HG02852 (cell line): ENCODE measurements around the gene NPR2.

Experiments used
- ATAC-seq: cut with Tn5 transposase; IDR thresholded peaks from one replicate; pipeline ENCODE4 v1.9.1; 2021; ENCODE audit warnings: mild to moderate bottlenecking, moderate library complexity; ENCODE audit not compliant: unreplicated experiment

The NPR2 gene

DNA sequence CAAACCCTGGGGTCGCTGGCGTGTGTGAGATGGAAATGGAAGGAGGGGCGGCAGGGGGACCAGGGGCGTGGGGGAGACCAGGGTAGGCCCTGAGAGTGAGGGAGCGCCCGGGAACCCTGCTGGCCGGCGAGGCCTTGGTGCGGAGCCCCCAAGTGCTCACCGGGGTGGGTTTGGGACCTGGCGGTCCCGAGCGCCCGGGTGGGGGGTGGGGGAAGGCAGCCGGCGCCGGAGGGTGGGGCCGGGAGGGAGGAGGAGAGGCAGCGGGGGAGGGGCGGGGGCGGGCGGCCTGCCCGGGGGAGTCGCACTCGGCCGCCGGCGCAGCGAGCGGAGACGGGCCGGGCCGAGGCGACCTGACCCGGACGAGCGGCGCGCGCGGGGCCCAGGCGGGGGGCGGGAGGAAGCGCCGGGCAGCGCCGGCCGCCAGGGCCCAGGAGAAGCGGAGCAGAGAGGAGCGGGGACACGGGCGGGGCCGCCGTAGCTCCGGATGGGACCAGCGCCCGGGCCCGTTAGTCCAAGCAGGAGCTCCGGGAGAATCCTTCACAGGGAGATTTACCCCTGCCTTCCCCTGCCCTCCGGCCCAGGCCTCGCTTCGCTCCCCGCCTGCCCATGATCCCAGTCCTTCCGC, at the start of gene NPR2:
TSS of gene NPR2 (plus strand) at position 295 of the 625 bp plus-strand sequence. CDS start 818 bp downstream, outside the sequence.
- ATAC-seq = no peak

DNA sequence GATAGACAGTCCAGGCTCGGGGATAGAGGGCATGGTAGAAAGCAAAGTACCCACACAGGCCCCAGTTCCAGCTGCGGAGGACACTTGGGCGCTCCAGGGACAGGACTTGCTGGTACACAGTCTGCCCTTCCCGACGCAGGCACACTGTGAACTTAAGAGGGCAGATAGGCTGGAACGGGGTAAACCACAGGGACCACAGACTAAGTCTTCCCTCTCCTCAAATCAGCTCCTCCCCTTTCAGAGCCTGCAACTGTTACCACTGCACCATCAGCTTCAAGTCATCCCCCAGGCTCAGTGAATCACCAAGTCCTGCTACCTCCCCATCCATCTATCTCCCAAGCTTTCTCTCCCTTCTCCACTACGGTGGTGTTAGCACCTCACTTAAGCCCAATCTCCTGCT, 49.7 kb upstream of the NPR2 start:
- no peak for ATAC-seq

DNA sequence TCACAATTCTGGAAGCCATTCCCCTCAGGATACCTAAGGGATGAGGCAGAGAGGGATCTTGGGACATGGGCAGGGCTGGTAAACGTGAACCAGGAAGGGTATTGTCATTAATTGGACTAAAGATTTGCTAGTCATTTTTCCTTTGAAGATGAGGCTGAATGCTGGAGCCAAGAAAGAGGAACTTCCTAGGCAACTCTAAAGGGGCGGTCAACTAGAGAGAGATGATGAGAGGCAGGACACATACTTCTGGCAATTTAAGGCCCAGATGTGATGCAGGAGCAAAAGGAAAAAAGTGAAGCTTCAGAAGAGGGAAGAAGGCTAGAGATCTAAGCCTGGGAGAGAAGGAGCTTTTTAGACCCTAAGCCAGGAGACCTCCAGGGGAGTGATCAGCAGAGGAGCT, 47.9 kb upstream of the NPR2 start:
- no peak for ATAC-seq

DNA sequence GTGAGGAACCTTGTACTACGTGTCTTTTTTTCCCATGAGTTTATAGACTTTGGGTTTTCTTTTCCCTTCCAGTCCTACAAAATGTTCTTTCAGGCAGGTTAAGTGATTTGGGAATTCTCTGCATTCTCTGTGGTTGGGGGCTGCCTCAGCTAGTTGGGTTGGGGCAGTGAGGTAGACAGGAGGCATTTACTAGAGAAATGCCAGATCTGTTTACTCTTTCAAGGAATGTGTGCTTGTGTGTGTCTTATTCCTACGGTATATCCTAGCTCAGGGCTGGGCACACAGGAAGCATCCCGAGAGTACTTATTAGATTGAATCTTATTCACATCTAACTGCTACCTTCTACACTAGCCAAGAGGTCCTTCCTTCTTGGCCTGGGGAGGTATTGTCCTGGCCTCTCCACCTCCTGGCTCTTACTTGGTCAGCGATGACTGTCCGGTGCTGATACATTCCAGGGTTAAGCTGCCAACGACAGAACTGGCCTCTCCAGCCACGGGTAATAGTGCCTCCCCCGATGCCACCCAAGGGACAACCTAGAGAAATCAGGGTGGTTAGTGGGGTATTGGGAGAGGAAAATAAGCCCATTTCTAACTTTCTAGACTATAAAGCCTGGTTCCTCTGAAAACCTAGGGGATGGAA, 47.4 kb upstream of the NPR2 start:
- no peak for ATAC-seq

DNA sequence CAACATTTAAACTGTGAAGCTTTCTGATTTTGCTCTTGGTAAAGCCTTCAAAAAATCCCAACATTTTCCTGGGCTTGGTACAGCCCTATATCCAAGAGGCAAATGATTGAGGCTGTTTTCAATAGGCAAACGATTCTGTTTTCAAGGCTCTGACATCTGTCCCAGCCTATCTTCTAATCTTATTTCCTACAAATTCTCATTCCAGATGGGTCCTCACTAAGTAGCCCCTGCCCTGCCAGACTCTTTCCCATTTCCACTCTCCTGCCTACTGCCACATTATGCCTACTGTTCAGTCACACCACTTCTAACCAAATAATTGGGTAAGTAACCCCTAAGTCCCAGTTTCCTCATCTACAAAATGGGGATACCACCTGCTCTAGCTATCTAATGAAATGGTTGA, 45.8 kb upstream of the NPR2 start:
- no peak for ATAC-seq

DNA sequence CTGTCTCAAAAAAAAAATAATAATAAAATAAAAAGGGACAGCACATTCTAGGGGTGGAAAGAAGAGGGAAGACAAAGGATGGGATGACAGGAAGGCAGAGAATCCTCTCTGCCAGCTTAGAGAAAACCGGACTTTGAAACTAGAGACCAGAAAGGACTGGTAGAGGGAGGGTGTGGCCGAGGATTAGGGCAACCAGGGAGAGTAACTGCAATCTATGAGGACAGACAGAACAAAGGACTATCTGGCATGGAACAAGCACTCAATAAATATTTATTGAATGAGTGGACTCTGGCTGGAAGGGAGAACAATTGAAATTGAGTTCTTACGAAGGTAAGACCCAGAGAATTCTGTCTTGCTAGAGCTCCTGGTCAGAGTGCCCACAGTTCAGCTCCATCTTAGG, 44.8 kb upstream of the NPR2 start:
- ATAC-seq = no peak

DNA sequence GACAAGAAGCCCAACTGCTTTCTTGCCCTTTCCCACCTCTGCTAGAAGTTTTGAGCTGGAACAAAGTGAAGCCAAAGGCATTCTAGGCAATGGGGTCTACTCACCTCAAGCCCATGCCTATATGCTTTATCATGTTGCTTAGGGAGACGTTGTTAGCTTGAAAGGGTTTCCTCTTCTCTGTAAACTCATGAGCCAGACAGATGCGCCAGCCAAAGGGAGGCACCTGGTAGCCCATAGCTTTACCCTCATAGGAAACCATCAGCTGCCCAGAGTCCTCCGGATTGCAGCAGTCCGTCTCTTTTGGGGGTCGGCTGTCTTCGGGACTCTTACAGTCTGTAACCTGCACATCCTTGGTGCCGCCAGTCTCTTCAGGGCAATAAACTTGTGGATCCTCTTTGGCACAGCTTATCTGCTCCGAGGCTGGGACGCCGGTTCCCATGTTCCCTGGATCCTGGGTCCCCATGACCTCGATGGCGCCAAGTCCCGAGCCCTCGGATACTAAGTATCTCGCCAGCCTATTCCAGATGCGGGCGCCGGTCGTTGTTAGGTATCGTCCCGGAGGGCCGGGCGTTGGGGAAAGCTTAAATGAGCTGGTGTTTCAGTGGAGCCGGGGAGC, 43.0 kb upstream of the NPR2 start:
- ATAC-seq = no peak

DNA sequence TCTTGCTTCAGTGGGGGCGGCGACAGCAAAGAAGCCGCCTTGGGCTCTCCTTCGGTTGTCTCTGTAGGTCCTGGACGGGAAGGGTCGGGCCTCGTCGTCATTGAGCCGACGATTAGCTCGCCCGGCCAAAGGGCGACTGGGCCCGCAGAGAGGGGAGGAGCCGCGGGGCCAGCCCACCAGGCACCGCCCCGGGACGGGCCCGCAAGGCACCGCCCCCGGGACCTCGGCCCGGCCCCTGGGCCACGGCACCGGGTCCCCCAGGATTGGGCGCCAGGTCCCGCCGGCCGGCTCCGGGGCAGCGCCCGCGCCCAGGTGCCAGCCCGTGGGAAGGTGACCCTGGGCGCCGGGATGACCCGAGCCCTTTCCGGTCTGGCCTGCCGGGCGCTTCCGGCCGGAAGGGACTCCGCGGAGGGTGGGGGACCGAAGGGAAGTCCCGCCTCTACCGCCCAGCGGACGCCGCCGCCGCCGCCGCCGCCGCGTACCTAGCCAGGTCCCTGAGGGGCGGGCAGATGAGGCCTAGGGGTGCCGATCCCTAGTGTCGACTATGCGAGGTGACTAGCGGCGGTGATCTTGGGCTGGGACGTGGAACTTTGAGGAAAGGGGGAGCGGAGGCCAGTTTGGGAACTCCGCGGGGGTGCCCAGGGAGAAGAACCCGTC, 42.4 kb upstream of the NPR2 start, which contains the start of the genes GBA2 and RGP1:
TSS of gene GBA2 (minus strand) at position 371 of the 657 bp plus-strand sequence. CDS start 524 bp downstream, outside the sequence.
TSS of gene RGP1 (plus strand) at position 430 of the 657 bp plus-strand sequence. CDS start 469 bp downstream, outside the sequence.
- peak; percentile 80 for ATAC-seq

DNA sequence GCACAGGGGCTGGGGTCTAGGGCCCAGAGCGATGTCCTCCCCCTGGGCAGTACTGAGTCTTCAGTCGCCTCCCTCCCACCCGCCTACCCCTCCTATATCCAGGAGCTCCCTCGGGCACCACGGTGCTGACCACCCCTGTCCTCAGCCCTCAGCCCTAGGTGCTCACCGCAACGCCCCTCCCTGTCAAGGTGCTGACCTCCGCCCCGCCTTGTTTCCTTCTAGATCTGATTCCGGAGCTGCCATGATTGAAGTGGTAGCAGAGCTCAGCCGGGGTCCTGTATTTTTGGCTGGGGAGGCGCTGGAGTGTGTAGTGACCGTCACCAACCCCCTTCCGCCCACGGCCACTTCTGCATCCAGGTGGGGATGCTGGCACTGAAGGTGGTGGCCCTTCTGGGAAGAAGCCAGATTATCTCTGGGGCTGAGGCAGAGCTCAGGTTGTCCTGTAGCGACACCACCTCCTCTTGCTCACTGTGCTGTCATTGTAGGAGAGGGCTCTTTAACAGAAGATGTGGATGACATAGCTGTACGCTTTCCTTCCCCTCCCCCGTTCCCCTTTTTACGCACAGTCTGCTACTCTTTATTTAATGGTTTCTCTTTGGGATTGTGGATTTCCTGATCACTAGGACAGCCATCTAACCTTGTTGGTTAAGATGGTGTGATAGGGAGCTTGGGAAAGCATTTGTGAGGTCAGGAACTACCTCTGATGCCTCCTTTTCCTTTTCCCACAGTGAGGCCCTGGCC, 41.7 kb upstream of the NPR2 start:
- peak; percentile 30 for ATAC-seq

DNA sequence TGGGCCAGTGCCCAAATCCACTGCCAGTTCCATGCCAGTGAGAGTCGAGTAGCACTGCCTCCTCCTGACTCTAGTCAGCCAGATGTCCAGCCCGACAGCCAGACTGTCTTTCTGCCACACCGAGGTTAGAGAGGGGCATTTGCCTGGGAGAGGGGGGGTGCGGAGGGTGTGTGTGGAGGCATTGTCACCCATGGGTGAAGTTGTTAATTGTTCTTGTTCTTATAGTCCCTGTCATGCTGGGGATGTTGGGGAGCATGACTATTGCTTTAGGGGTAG, 41.2 kb upstream of the NPR2 start:
- ATAC-seq = no peak

DNA sequence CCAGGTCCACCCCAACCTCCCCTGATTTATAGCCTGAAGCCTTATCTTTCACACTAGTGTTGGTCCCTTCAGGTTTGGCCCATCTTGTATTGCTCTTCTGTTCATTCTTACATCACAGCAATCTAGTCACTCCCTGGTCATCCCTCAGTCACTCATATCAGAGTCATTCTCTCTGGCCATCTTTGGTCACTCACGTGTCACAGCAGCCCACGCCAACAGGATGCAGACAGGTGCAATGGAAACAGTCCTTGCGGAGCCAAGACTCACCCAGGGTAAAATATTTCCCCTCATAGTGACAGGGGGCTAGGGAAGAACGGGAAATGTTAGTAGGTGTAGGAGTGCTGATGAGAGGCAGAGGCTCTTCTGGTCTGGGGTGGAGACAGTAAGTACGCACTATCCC, 37.9 kb upstream of the NPR2 start:
- ATAC-seq = no peak

DNA sequence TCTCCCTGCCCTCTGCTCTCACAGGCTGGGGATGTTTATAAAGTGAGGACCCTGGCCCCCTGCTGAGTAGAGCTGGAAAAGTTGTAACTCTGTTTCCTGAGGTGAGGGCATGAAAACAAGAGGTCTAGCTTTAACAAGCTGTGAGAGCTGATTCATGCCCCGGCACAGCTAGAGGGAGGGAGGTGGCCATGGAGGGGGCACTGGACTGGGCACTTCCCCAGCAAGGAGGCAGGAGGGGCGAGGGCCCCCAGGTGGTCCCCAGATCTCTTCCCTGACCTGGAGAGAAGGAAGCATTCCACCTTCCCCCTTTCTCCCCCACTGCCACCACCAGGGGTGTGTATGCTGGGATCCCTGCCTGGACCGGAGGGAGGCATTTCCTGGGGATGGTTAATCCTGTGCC, 37.1 kb upstream of the NPR2 start, which contains the start of gene MSMP:
TSS of gene MSMP (minus strand) at position 13 of the 400 bp plus-strand sequence. CDS start 147 bp downstream, outside the sequence.
- no peak for ATAC-seq

DNA sequence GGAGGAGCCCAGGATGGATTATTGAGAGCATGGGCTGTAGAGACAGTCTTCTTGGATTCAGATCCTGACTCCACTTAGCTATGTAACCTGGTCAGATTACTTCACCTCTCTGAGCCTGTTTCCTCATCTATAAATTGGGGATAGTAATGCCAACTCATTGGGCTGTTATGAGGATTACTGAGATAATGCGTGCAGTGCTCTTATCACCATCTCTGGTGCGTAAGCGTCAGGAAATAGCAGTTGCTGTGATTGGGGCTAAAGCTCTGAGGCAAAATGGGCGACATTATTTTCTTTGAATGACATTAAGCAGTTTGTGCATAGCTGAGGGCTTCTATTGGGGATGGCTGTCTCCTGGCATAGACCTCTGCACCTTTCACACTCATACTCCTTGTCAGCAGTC, 36.3 kb upstream of the NPR2 start:
- no peak for ATAC-seq

DNA sequence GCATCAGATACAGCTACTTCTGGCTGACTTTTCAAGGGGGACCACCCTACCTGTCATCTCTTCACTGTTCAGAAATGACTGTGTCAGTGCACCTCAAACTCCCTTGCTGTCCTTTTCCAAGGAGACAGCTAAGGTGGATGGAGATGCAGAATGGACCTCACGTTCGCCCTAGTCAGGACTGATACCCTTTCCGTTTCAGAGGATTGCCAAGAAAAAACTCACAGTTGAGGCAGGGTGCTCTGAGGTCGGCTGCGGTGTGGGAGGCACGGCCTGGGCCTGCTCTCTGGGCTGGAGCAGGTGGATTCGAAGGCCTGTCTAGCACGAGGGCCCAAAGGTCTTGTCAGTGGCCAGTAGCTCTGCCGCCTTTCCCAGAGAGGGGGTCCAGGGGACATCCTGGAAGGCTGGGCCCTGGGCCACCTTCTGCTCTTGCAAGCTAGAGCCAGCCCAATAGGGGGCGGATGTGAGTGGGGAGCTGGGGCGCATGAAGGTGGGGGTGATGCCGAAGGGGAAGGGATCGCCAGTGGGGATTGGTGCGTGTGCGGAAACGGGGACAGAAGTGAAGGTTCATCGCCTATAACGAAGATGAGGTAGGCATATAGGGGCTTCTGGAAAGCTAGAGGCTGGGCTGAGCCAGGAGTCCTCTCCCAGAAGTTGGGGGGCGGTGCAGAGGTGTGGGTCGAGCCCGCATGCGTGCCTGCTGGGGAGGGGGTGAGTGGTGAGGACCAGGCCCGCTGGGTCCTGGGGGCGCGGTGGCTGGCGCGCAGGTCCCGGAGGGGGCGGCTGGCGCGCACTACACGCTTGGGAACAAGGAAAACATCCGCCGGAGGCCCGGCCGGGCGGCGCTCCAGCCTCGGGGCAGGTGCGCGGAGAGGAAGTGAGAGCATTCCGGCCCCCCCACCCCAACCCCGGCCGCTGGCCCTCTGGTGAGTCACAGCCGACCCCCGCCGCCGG, 34.8 kb upstream of the NPR2 start:
- ATAC-seq = peak; percentile 61

DNA sequence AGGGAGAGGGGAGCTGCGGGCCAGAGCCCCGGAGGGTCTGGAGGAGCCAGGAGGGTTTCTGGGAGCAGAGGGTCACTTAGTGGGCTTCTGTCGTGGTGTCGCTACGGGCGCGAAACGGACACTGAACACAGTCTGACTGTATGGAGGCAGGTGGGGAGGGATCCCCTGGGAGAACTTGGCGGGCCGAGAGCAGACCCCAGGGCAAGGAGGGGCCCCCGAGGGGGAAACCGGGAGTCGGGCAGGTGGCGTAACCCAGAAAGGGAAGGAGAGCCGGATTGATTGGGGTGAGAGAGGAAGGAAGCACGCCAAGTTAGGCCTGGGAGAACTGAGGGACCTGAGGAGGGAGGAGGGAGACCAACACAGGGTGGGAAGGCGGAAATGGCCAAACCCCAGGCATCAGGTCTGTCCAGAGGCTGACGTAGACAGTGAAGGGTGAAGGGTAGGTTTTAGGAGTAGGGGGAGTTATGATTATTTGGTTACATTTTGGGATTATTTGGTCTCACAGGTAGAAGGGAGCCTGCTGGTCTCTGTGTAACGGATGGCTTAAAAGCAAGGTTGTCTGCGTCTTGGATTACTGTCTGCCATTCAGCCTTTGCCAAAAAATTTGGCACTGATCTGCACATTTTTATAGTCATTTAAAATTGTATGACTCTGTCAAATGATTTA, 34.0 kb upstream of the NPR2 start:
- ATAC-seq = peak; percentile 50

DNA sequence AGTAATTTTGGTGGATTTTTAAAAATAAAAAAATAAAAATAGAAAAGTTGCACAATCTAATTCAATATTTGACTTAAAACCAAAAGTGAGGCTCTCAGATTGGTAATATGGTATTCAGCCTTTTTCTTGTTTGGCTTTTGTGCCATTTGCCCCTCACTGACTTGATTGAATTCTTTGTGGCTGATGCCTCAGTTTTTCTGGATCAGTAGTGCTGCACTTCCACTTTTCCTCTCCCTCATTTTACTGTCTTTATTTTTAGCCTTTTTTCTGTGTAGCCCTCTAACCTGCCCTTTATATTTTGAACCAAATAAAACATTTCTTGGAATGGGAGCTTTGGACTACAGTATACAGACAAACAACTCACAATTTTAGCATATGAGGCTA, 33.5 kb upstream of the NPR2 start:
- ATAC-seq = no peak

DNA sequence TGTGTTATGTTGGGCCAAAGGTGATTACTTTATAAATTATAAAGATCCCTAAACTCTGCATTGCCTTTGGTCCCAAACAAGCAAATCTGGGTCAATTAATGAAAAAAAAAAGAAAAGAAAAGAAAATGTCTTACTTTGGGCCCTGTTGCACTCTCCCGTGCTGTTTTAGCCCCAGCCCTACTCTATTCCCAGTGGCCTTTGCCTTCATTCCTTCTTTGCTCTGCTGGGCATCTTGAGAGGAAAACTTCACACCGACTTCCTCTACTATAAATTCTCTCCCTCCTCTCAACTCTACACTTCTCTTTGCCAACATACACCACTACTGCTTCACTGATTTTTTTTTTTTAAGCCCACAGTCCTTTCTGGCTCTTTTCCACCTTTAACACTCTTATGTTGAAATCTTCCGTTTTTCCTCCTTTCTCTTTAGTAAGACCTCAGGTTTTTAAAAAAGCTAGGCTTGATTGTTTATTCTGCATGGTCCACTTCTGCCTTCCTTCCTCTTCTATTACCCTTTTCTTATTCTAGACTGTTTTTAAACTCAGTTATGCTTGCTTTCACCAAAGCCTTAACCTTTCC, 32.8 kb upstream of the NPR2 start:
- no peak for ATAC-seq

DNA sequence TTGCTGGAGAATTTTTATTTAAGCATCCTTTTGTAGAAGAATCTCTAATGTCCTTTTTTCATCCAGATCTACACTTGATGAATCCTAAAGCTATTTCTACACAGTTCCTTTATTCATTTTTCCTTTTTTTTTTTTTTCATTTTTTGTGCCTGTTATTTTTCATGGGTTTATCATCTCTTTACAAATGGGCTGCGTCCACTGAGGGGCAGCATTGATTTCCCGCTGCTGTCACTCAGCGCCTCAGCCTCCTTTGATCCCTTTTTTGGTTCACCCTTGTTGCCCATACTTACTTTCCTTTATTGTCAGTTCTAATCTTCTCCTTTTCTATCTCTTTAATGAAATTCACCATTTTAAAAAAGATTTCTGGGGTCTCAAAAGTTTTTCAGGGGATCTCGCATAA, 31.6 kb upstream of the NPR2 start:
- no peak for ATAC-seq

DNA sequence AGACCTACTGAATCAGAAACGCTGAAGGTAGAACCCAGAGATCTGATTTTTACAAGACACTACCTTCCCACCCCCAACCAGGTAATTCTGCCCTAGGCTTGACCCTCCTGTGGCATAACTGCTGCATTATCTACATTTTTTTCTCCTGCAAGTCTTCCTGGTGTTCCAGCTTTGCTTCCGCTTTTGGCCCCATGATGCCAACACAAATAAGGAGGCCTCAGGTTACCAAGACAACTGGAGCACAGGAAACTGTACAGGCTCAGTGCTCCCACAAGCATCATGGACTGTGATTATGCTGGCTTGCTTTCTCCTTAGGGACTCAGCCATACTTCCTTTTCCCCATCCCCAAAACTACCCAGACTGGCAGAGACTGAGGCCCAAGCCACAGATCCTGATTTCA, 30.7 kb upstream of the NPR2 start:
- ATAC-seq = no peak
